HG03097 (cell line): ENCODE measurements around the gene CDC25B.

Experiments used
- ATAC-seq: cut with Tn5 transposase; IDR thresholded peaks from one replicate; pipeline ENCODE4 v1.9.1; 2021; ENCODE audit not compliant: unreplicated experiment, low FRiP score

Gene CDC25B

GRCh38 chr20:3801846-3802245 lies 5.7 kb downstream of the CDC25B start:
- ATAC-seq: no peak

DNA sequence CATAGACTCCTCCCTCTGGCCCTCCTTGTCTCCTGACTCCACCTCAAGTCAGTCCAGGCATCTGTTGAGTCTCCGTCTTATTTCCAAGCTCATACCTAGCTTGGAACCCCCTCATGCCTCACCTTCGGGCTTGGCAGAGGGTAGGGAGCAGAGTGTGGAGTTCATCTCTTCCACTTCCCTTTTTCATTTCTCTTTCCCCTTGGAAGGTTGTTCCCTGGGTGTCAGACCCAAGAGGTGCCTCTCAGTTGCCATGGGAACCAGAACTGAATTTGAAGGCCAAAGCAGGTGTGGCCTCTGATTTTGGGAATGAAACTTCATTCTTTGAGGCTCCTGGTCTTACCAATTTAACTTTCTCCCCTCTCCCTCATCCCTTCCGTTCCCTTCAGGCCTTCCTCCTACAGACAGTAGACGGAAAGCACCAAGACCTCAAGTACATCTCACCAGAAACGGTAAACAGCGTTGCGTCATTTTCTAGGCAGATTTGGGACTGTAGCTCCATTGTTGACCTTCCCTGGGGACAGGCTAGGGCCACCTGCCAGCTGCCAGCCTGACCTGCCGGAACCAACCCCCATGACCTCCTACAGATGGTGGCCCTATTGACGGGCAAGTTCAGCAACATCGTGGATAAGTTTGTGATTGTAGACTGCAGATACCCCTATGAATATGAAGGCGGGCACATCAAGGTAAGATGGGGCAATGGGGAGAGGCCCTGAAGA lies 6.6 kb downstream of the CDC25B start:
- no peak for ATAC-seq

DNA sequence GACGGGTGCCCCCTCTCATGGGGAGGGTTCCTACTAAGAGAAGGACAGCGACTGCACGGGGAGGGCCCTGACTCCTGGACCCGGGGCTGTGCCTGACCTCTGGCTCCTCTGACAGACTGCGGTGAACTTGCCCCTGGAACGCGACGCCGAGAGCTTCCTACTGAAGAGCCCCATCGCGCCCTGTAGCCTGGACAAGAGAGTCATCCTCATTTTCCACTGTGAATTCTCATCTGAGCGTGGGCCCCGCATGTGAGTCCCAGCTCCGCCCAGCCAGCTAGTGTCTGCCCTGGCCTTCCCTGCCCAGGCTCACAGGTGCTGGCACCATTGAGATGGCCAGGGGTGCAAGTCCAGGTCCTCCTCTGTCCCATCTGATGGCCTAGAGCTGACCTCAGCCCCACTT lies 7.2 kb downstream of the CDC25B start:
- ATAC-seq: no peak

DNA sequence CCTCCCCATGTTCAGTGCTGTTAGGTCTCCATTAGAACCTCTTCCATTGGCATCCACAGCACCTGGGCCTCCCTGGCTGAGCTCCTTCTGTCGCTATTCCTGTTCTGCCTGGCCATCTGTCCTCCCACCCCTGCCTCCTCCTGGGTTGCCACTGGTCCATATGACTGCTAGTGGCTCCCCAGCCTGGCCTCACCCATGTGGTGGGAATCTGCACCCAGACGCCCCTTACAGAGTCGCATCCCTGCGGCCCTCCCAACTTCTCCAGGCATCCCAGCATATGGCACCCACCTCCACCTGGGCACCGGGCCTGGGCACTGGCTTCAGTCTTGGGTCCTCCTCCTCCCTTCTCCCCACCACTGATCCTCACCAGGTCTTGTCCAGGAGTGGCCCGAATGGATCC lies 7.7 kb downstream of the CDC25B start:
- ATAC-seq: no peak

DNA sequence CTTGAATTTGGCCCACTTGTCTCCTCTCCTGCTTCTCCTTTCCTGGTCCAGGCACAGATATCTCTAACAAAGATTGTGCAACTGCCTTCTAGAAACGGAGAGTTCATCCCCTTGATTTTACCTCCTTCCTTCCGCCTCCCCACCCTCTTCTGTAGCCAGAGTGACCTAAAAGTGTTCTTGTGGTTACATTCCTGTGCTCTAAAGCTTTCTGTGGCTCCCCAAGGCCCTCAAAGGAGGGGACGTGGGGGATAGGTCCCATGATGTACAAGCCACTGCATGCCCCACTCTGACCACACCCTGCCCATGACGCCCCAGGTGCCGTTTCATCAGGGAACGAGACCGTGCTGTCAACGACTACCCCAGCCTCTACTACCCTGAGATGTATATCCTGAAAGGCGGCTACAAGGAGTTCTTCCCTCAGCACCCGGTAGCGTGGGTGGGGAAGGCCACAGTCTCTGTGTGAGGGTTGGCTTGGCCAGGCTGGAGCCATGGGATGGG lies 8.2 kb downstream of the CDC25B start:
- no peak for ATAC-seq

DNA sequence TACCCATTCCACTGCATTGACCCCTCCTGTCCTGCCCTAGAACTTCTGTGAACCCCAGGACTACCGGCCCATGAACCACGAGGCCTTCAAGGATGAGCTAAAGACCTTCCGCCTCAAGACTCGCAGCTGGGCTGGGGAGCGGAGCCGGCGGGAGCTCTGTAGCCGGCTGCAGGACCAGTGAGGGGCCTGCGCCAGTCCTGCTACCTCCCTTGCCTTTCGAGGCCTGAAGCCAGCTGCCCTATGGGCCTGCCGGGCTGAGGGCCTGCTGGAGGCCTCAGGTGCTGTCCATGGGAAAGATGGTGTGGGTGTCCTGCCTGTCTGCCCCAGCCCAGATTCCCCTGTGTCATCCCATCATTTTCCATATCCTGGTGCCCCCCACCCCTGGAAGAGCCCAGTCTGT lies 8.7 kb downstream of the CDC25B start:
- no peak for ATAC-seq

DNA sequence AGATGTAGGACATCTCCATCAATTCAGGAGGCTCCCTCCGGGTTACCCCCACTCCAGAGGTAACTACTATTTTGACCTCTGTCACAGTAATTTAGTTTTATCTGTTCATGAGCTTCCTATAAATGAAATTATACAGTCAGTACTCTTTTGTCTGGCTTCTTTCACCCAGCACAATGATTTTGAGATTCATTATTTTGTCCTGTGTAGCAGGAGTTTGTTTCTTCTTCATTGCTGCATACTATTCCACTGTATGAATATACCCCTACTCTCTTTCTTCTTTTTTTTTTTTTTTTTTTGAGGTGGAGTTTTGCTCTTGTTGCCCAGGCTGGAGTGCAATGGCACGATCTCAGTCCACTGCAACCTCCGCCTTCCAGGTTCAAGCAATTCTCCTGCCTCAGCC lies 12.4 kb downstream of the CDC25B start:
- ATAC-seq: no peak

GRCh38 chr20:3811467-3812258 lies 15.6 kb downstream of the CDC25B start:
- ATAC-seq: no peak

- no peak for ATAC-seq
Observed at GRCh38 chr20:3812259-3812681, 16.2 kb downstream of the CDC25B start.

DNA sequence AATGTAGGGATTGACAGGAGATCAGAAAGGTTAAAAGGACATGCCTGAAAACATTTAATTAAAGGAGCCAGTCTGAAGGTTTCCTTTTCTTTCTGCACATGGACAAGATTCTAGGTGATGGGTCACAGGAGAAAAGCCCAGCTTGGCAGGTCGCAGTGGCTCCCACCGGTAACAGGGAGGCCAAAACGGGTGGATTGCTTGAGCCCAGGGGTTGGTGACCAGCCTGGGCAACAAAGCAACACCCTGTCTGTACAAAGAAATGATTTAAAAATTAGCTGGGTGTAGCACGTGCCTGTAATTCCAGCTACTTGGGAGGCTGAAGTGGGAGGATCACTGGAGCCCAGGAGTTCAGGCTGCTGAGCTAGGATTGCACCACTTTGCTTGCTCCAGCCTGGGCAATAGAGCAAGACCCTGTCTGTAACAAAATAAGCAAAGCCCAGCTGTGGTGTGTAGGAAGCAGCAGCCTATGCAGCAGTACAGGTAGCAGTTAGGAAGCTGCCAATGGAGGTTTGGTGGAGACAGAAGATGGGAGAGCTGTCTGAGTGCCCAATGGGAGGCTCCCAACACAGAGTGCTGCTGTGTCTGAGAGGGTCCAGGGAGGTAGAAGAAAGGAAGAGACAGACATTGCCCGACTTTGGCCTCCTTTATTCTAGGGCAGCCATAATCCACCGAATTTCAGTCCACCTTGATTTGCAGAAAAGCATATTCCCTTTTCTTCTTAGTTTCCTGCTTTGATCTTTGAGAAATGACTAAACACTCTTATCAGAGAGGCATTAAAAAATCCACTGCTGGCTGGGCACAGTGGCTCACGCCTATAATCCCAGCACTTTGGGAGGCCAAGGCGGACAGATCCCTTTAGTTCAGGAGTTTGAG lies 17.1 kb downstream of the CDC25B start:
- ATAC-seq: no peak

GRCh38 chr20:3813848-3814581 lies 17.9 kb downstream of the CDC25B start:
- ATAC-seq: no peak

DNA sequence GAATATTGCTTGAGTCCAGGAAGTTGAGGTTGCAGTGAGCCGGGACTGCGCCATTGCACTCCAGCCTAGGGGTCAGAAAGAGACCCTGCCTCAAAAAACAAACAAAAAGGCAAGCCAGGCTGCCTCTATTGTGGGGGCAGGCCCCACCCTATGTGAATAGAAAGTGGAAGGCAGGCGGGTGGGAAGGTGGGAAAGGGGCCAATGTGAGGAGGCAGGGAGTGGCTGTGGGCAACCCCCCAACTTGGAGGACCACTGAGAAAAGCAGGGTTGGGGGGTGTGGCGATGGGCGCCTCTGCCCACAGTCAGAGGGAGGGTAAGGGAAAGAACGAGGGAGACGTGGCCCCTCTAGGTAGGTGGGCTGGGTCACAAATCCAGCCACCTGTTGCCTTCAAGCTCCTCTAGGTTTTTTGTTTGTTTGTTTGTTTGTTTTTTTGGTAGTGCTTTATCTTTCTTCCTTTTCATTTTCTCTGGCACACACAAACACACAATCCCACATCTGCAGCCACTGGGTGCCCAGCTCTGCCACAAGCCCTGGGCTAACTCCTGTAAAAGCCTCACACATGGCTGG lies 18.9 kb downstream of the CDC25B start:
- ATAC-seq: no peak

- no peak for ATAC-seq
Observed at GRCh38 chr20:3815703-3816315, 19.7 kb downstream of the CDC25B start.

GRCh38 chr20:3818155-3819151 lies 22.3 kb downstream of the CDC25B start:
- no peak for ATAC-seq

DNA sequence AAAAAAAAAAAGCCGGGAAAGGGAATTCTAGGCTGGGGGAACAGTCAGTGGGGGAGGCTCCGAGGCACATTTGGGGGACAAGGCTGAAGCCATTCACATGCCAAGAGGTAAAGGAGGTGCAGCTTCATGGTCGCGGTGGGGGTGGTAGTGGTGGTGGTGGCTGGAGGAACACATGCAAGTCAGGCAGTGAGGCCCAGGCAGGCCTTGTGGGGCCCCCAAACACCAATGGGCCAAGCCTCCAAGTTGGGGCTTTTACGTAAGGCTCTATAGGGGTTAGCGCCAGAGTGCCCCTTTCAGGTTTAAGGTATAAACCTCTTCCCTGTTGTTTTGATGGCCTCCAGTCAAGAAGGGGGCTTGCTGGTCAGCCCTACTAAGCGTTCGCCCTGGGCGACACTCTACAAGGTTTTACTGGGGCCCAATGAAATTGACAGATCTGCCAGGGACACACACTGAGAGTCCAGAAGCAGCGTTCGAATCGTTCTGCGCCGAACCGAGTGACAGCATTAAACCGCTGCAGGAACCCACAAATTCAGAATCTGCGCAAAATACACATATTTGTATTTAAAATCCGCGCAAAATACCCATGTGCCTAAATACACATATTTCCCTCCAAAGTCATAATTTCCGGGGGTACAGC lies 23.4 kb downstream of the CDC25B start:
- no peak for ATAC-seq

GRCh38 chr20:3820048-3820900 lies 24.2 kb downstream of the CDC25B start, which contains the start of gene AP5S1:
Gene AP5S1, plus strand, starts transcription at chr20:3820547. Its CDS starts 1,571 bp downstream, at chr20:3822118.
- peak; percentile 71 for ATAC-seq
